ENCODE data around the gene TTLL4. TPM values are rescaled to one million over a fixed set of nuclear protein-coding genes. Genes with fewer than 3 reads are reported as not detected.
"Not testable (repeated sequence)": the region's sequence is repeated elsewhere in the genome, so short reads cannot be mapped to it uniquely, and the experiment has no call there.

The TTLL4 gene, protein sequence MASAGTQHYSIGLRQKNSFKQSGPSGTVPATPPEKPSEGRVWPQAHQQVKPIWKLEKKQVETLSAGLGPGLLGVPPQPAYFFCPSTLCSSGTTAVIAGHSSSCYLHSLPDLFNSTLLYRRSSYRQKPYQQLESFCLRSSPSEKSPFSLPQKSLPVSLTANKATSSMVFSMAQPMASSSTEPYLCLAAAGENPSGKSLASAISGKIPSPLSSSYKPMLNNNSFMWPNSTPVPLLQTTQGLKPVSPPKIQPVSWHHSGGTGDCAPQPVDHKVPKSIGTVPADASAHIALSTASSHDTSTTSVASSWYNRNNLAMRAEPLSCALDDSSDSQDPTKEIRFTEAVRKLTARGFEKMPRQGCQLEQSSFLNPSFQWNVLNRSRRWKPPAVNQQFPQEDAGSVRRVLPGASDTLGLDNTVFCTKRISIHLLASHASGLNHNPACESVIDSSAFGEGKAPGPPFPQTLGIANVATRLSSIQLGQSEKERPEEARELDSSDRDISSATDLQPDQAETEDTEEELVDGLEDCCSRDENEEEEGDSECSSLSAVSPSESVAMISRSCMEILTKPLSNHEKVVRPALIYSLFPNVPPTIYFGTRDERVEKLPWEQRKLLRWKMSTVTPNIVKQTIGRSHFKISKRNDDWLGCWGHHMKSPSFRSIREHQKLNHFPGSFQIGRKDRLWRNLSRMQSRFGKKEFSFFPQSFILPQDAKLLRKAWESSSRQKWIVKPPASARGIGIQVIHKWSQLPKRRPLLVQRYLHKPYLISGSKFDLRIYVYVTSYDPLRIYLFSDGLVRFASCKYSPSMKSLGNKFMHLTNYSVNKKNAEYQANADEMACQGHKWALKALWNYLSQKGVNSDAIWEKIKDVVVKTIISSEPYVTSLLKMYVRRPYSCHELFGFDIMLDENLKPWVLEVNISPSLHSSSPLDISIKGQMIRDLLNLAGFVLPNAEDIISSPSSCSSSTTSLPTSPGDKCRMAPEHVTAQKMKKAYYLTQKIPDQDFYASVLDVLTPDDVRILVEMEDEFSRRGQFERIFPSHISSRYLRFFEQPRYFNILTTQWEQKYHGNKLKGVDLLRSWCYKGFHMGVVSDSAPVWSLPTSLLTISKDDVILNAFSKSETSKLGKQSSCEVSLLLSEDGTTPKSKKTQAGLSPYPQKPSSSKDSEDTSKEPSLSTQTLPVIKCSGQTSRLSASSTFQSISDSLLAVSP
- total RNA-seq: 10 to 100 TPM; 34.1 to 42.6 TPM

DNA sequence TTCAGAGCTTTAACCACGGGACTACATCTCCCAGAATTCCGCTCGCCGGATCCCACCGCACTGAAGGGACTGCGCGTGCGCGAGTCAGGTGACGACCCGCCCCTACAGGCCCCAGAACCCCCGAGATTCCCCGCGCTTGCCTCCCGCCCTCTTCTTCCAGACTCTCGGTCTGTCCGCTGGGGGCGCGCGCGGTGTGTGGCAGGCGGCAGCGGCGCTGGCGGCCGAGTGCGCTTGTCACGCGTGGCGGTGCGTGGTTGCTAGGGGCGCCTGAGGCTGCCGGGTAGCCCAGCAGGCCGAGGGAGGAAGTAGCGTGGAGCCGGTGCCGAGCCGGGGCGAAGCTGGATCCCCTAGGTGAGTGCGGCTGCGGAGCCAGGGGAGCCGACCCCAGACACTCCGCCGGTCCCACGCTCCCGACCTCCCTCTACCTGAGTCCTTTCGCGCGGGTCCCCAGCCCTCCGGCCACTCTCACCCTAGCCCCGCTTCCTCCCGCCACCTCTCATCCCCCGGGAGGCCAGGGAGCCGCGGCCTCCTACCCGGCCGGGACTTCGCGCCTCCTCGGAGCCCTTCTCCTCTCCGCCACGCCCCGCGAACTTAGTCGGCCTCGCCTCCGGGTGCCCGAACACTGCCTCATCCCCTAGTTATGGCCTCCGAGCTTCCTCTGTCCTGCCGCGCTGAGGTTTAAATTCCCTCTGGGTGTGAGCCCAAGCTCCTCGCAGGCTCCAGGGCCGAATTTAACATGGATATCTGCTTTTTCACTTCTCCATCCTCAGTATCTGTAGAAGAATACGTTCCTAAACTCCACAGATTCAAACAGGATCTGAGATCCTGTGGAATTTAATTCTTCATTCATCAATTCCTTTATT lies at the start of gene TTLL4:
TSS of gene TTLL4 (plus strand) at position 149 of the 863 bp plus-strand sequence. CDS start 26,842 bp downstream, outside the sequence.
- H3K9me3 Mint-ChIP-seq: no peaks in the 10 kb centered on the region
- peaks cover 8% of the 10 kb centered on the region for H3K4me1 Mint-ChIP-seq
- peak within 1 kb of the TSS; percentile 94 for H3K27ac Mint-ChIP-seq
- peak; percentile 93 for ATAC-seq (replicated peaks)
- H3K27me3 Mint-ChIP-seq: no peaks in the 10 kb centered on the region
- H3K4me3 Mint-ChIP-seq: peak within 1 kb of the TSS; percentile 96
- H3K36me3 Mint-ChIP-seq (ENCODE audit: low read depth): peaks cover 4% of the 10 kb centered on the region

DNA sequence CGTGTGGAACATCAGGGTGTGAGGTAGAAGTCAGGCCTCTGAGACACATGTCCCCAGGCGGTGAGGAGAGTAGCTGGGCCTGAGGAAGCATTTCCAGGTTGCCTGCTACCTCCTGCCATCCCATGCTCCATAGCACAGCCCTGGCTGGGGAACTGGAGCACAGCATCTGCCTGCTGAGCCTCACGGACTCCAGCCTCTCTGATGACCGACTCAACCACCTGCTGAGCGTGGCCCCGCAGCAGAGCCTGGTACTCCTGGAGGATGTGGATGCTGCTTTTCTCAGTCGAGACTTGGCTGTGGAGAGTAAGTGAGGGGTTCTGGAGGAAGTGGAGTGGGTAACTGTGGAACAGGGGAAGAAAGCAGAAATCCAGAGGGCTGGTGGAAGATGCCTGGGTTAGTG lies 48.3 kb upstream of the TTLL4 start:
- Mint-ChIP-seq H3K36me3 (ENCODE audit: low read depth) (peaks cover 81% of the 10 kb centered on the region), H3K27ac (peak overlapping the region; percentile 49), H3K4me1 (peaks cover 12% of the 10 kb centered on the region), H3K27me3 (no peaks in the 10 kb centered on the region), H3K9me3 (no peaks in the 10 kb centered on the region), H3K4me3 (no peak overlapping the region)
- no peak for ATAC-seq (replicated peaks)

DNA sequence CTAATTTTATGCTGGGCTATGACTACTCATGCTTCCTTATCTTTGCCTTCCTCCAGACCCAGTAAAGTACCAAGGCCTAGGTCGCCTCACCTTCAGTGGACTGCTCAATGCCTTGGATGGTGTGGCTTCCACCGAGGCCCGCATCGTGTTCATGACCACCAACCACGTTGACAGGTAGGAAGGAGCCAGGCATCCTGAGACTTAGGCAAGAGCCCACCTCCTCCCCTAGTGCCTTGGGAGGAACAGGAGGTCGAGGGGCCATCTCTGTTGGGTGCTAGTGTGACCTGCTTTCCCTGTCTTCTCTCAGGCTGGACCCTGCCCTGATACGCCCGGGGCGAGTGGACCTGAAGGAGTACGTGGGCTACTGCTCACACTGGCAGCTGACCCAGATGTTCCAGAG lies 47.8 kb upstream of the TTLL4 start:
- Mint-ChIP-seq H3K27ac (peak overlapping the region; percentile 47), H3K4me1 (peaks cover 12% of the 10 kb centered on the region), H3K36me3 (ENCODE audit: low read depth) (peaks cover 81% of the 10 kb centered on the region), H3K27me3 (no peaks in the 10 kb centered on the region), H3K9me3 (no peaks in the 10 kb centered on the region), H3K4me3 (no peak overlapping the region)
- ATAC-seq (replicated peaks): no peak

DNA sequence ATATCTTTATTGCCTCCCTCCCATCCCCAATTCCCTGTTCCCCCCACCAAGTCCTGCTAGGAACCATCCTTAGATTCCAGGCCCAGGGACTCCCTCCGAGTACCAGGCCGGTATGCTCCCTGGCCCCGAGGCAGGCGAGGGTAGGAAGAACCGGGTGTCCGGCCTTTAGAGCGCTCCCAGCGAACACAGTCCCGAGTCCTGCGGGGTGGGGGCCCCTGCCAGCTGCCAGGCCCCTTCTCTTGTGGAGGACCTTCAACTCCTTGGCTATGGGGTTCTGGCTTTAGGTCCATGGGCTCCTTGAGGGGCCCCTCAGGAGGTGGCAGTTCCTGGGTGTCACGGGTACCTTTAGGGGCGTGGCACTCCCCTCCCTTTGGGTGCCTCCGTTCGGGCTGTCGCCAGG lies 46.7 kb upstream of the TTLL4 start:
- H3K36me3 Mint-ChIP-seq (ENCODE audit: low read depth): peaks cover 80% of the 10 kb centered on the region
- no peaks in the 10 kb centered on the region for H3K27me3 Mint-ChIP-seq
- peaks cover 12% of the 10 kb centered on the region for H3K4me1 Mint-ChIP-seq
- ATAC-seq (replicated peaks): no peak
- no peak overlapping the region for H3K27ac Mint-ChIP-seq
- no peaks in the 10 kb centered on the region for H3K9me3 Mint-ChIP-seq
- H3K4me3 Mint-ChIP-seq: no peak overlapping the region

DNA sequence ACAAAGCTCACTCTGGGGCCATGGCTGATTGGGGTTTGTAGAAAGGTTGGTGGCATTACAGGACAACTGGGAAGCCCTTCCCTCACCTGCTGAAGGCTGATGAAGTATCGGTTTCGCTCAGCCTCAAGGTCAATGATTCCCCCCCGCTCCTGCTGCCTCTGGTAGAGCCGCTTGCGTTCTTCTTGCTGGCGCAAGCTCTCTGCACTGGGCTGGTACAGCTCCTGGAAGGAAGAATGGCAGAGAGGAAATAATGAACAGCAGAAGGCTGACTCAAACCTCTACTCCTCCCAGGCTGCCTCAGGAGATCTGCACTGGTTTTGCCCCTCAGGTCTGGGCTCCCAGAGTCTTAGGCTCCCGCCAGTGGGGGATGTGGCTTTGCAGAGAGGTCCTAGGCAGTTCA lies 46.0 kb upstream of the TTLL4 start:
- H3K36me3 Mint-ChIP-seq (ENCODE audit: low read depth): peaks cover 73% of the 10 kb centered on the region
- H3K27me3 Mint-ChIP-seq: no peaks in the 10 kb centered on the region
- H3K4me3 Mint-ChIP-seq: no peak overlapping the region
- H3K27ac Mint-ChIP-seq: peak overlapping the region; percentile 29
- no peaks in the 10 kb centered on the region for H3K9me3 Mint-ChIP-seq
- ATAC-seq (replicated peaks): no peak
- H3K4me1 Mint-ChIP-seq: peaks cover 8% of the 10 kb centered on the region

DNA sequence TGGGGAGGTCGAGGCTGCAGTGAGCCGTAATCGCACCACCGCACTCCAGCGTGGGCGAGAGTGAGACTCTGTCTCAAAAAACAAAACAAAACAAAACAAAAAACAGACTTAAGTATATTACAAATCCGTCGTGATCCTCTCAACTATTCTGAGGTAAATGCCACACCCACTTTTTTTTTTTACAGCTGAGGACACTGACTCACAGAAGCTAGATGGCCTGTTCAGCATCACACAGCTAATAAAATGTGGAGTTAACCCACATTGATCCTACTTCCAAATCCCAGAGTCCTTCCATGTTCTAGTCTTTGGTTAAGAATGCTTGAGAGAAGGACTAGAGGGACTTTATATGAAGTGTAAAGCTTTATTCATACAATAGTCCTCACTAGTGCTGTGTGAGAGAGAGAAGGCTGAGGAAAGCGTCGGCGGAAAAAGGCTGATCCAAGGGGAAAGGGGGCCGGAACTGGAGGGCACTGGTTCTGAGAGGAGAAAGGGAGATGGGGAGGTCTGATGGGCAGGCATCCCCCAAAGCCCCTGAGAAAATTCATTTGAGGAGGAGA lies 39.5 kb upstream of the TTLL4 start:
- peak overlapping the region; percentile 100 for H3K27ac Mint-ChIP-seq
- peaks cover 25% of the 10 kb centered on the region for H3K36me3 Mint-ChIP-seq (ENCODE audit: low read depth)
- peak overlapping the region; percentile 100 for H3K4me3 Mint-ChIP-seq
- peaks cover 11% of the 10 kb centered on the region for H3K4me1 Mint-ChIP-seq
- H3K27me3 Mint-ChIP-seq: no peaks in the 10 kb centered on the region
- ATAC-seq (replicated peaks): peak; percentile 11
- H3K9me3 Mint-ChIP-seq: no peaks in the 10 kb centered on the region

DNA sequence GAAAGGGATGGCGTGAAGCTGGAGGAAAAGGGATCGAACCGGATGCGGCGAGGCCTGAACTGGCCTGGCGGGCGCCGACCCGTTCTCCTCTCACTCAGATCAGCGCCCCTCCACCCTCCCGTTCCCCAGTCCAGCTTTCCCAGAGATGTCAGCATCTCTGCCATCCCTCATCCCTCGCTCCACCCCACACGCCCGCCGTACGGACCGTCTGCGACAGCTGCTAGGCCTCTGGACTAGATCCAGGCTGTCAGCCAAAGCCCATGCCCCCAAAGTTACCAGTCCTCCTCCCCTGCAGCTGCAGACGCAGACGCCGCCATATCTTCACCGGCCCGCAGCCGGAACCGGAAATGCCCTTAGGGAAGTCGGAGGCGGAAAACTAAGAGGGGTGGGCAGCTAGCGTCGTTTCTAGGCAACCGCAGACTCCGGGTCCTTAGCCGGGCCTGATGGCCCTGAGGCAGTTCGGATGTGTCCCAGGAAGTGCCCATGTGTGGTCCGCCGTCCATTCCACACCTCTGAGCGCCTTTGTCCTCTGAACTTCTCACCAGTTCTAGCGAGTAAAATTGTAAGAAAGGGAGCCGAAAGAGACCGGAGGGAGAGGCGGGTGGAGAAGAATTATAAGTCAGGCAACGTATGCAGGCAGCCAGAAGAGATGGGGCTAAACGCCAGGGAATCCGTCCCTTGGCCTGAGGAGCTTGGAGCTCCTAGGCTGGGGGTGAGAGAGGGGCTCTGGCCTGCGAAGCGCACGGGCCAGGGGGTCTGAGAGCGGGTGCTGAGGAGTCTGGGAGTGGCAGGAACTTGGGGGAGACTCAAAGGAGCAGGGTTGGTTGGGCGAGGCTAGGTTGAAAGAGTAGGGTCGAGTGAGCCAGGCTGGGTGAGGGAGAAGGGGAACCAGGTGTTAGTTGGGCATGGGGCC lies 38.7 kb upstream of the TTLL4 start, which contains the start of the genes RNF25 and STK36:
TSS of gene RNF25 (minus strand) at position 349 of the 913 bp plus-strand sequence. CDS start at position 317, 32 bp downstream.
TSS of gene STK36 (plus strand) at position 433 of the 913 bp plus-strand sequence. CDS start 744 bp downstream, outside the sequence.
- ATAC-seq (replicated peaks): peak; percentile 96
- no peaks in the 10 kb centered on the region for H3K9me3 Mint-ChIP-seq
- H3K27ac Mint-ChIP-seq: peak within 1 kb of the TSS; percentile 100
- peak within 1 kb of the TSS; percentile 100 for H3K4me3 Mint-ChIP-seq
- H3K36me3 Mint-ChIP-seq (ENCODE audit: low read depth): peaks cover 18% of the 10 kb centered on the region
- no peaks in the 10 kb centered on the region for H3K27me3 Mint-ChIP-seq
- H3K4me1 Mint-ChIP-seq: peaks cover 11% of the 10 kb centered on the region

DNA sequence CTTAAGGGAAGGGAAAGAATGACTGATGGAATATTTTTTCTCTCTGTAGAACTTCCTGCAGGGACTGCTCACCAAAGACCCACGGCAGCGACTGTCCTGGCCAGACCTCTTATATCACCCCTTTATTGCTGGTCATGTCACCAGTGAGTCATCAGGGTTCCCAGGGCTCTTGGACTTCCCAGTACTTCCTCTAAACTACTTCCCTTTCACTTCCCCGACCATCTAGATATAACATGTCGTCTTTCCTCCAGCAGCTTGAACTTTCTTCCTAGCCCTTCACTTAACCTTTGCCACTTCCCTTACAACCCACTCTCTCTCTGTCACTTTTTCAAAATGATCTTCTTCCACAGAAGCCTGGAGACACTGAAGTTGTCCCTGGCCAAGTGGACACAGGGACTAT lies 31.5 kb upstream of the TTLL4 start:
- Mint-ChIP-seq H3K4me1 (no peaks in the 10 kb centered on the region), H3K27me3 (no peaks in the 10 kb centered on the region), H3K9me3 (no peaks in the 10 kb centered on the region), H3K27ac (peak overlapping the region; percentile 1), H3K4me3 (no peak overlapping the region), H3K36me3 (ENCODE audit: low read depth) (no peaks in the 10 kb centered on the region)
- no peak for ATAC-seq (replicated peaks)

DNA sequence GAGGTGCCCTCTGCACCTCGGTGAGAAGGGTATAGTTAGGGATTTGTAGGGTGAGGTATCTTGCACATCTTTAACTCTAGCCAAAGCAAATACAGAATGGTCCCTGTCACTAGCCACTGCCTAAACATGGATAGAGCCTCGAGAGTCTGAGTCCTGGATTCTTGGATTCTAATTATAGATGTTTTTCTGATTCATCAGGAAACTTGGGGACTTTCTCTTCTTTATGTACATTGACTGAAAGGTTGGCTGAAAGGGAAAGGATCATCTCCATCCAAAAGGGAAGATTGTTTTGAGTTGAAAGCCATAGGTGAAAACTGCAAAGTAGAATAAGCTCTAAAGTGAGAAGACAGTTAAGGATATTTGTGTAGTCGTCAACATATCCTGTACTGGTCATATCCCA lies 30.6 kb upstream of the TTLL4 start:
- no peaks in the 10 kb centered on the region for H3K36me3 Mint-ChIP-seq (ENCODE audit: low read depth)
- ATAC-seq (replicated peaks): no peak
- H3K9me3 Mint-ChIP-seq: no peaks in the 10 kb centered on the region
- no peaks in the 10 kb centered on the region for H3K4me1 Mint-ChIP-seq
- H3K27me3 Mint-ChIP-seq: no peaks in the 10 kb centered on the region
- H3K27ac Mint-ChIP-seq: no peak overlapping the region
- H3K4me3 Mint-ChIP-seq: no peak overlapping the region

DNA sequence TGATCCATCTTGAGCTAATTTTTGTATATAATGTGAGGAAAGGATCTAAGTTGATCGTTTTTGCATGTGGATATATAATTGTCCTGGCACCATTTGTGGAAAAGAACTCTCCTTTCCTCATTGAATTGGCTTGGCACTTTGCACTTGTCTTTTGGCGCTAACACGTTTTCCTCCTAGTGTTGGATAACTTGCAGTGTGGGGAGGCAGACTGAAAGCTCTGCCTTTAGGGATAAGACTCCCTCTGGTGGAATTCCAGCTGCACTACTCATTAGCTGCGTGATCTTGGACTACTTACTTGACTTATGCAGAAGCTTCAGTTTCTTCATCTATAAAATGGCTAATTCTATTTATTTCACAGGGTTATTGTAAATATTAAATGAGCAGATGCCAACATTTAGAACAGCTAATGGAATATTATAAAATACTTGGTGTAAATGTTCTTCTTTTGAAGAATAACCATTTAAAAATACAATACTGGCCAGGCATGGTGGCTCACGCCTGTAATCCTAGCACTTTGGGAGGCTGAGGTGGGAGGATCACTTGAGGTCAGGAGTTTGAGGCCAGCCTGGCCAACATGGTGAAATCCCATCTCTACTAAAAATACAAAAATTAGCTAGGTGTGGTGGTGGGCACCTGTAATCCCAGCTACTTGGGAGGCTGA lies 23.1 kb upstream of the TTLL4 start:
- not testable (repeated sequence) for H3K9me3 Mint-ChIP-seq, H3K4me1 Mint-ChIP-seq

DNA sequence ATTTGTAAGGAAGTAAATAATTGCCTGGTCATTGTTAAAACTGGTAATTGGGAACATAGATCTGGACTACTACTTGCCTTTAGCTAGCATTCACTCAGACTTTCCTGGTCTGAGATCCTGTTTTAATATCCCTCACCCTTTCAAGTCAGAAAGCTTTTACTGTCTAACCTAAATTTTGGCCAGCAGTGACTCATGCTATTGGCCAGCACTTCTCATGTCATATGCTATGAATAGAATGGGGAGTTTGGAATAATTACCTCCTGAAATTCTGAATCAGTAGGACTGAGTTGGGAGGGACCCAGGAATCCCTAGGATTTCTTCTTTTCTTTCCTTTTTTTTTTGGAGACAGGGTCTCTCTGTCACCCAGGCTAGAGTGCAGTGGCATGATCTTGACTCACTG lies 19.4 kb upstream of the TTLL4 start:
- H3K27me3 Mint-ChIP-seq: no peaks in the 10 kb centered on the region
- no peak for ATAC-seq (replicated peaks)
- H3K9me3 Mint-ChIP-seq: no peaks in the 10 kb centered on the region
- H3K27ac Mint-ChIP-seq: no peak overlapping the region
- no peaks in the 10 kb centered on the region for H3K36me3 Mint-ChIP-seq (ENCODE audit: low read depth)
- H3K4me1 Mint-ChIP-seq: no peaks in the 10 kb centered on the region
- no peak overlapping the region for H3K4me3 Mint-ChIP-seq

More for the DNA sequence above, 23.1 kb upstream of the TTLL4 start:
- H3K4me3 Mint-ChIP-seq; H3K27me3 Mint-ChIP-seq; H3K36me3 Mint-ChIP-seq (ENCODE audit: low read depth); H3K27ac Mint-ChIP-seq: not testable (repeated sequence)
- ATAC-seq (replicated peaks): peak; percentile 59
